GM12878 (cell line): ENCODE results near the gene XPOT. TPM values are rescaled to one million over a fixed set of nuclear protein-coding genes. Genes with fewer than 3 reads are reported as not detected.

ENCODE experiments used
- ATAC-seq: fragments of 200-7000 bp; cut with Tn5 transposase; 3 replicates; pipeline ENCODE4 v1.9.1; 2020; ENCODE audit warnings: mild to moderate bottlenecking, moderate library complexity
- BruUV-seq: library from RNA; stranded (reverse); fragments of 400-500 nt; replicated peaks from 2 replicates; lab custom pipeline; 2021; lab: Mats Ljungman, UMichigan
- CTCF ChIA-PET: fragments of 300-600 bp; sonication (Branson Sonifier 250); formaldehyde crosslinking; extraction: SDS; loops from one replicate; lab custom pipeline; 2021; ENCODE audit warnings: inconsistent platforms; lab: Yijun Ruan, JAX
- POLR2A ChIA-PET: fragments of 350-600 bp; formaldehyde crosslinking; extraction: SDS; loops from one replicate; lab custom pipeline; 2021; ENCODE audit warnings: inconsistent platforms; lab: Charles Lee
- RAD21 ChIA-PET: fragments of 300-600 bp; sonication (Branson Sonifier 250); formaldehyde crosslinking; loops from one replicate; lab custom pipeline; 2023; ENCODE audit warnings: antibody characterized with exemption; ENCODE audit not compliant: unreplicated experiment; lab: Charles Lee
- SMC1A ChIA-PET: fragments of 300-600 bp; sonication (Branson Sonifier 250); formaldehyde crosslinking; loops from one replicate; lab custom pipeline; 2023; ENCODE audit not compliant: unreplicated experiment, uncharacterized antibody; lab: Charles Lee
- DNase-seq: peaks from one replicate; pipeline ENCODE4 v3.0.0-alpha.2; 2011; ENCODE audit warnings: low read depth, low spot score
- FAIRE-seq: peaks from 3 replicates; lab custom pipeline; 2011; peaks lifted over from hg19 to GRCh38; lab: Jason Lieb, UNC
- H2AFZ ChIP-seq: 2 replicates; pipeline ENCODE4 v1.6.0; 2011; ENCODE audit warnings: low read depth, low read length, control low read depth; ENCODE audit not compliant: control insufficient read depth
- H3K27ac ChIP-seq: 2 replicates; pipeline ENCODE4 v1.5.1; 2011; ENCODE audit warnings: control low read depth; ENCODE audit not compliant: control insufficient read depth, insufficient read depth
- H3K27me3 ChIP-seq, 2 experiments: replicated peaks in 1 of 2; 2 replicates each; pipeline versions ENCODE4 v1.6.0 to v1.6.1; 2011; ENCODE audit warnings: low read length in 1 of 2; ENCODE audit not compliant: control insufficient read depth in 2 of 2, insufficient read depth in 2 of 2
- H3K36me3 ChIP-seq, 2 experiments: 2 replicates each; pipeline ENCODE4 v1.5.1; 2011; ENCODE audit warnings: low read length in 1 of 2; ENCODE audit not compliant: control insufficient read depth in 2 of 2, insufficient read depth in 2 of 2
- H3K4me1 ChIP-seq: 2 replicates; pipeline ENCODE4 v1.6.1; 2011; ENCODE audit warnings: mild to moderate bottlenecking, low read length, moderate library complexity, mixed read lengths; ENCODE audit not compliant: control insufficient read depth, insufficient read depth
- H3K4me2 ChIP-seq: 2 replicates; pipeline ENCODE4 v1.6.0; 2011; ENCODE audit warnings: control low read depth; ENCODE audit not compliant: control insufficient read depth, insufficient read depth
- H3K4me3 ChIP-seq: fragments of 200-600 bp; sonication (generic); 2 replicates; pipeline ENCODE4 v1.5.1; 2016
- H3K79me2 ChIP-seq: 2 replicates; pipeline ENCODE4 v1.6.0; 2011; ENCODE audit warnings: low read length; ENCODE audit not compliant: control insufficient read depth, insufficient read depth
- H3K9ac ChIP-seq: 2 replicates; pipeline ENCODE4 v1.8.0; 2011; ENCODE audit warnings: low read length, control low read depth, mixed read lengths; ENCODE audit not compliant: control insufficient read depth, insufficient read depth
- H3K9me3 ChIP-seq: replicated peaks from 3 replicates; pipeline ENCODE4 v1.5.1; 2011; ENCODE audit warnings: mild to moderate bottlenecking, low read length; ENCODE audit not compliant: control insufficient read depth, insufficient read depth
- H4K20me1 ChIP-seq: 2 replicates; pipeline ENCODE4 v1.6.0; 2011; ENCODE audit not compliant: control insufficient read depth, insufficient read depth
- ATF3 ChIP-seq: IDR thresholded peaks from 2 replicates; pipeline ENCODE4 v1.6.1; 2011; ENCODE audit warnings: low read depth, mild to moderate bottlenecking, low read length, moderate library complexity, borderline replicate concordance; ENCODE audit errors: extremely low read depth
- BCL11A ChIP-seq: IDR thresholded peaks from 2 replicates; pipeline ENCODE4 v1.6.1; 2011; ENCODE audit warnings: low read depth, low read length
- EZH2 ChIP-seq: IDR thresholded peaks from 2 replicates; pipeline ENCODE4 v1.6.1; 2012; ENCODE audit warnings: low read depth, mild to moderate bottlenecking, control low read depth, inconsistent platforms, low read length, borderline replicate concordance; ENCODE audit not compliant: control insufficient read depth
- PBX3 ChIP-seq: IDR thresholded peaks from 2 replicates; pipeline ENCODE4 v1.6.1; 2011; ENCODE audit warnings: mild to moderate bottlenecking, low read depth, low read length, moderate library complexity; ENCODE audit not compliant: insufficient replicate concordance
- PRDM15 ChIP-seq: fragments of 450-650 bp; formaldehyde crosslinking; IDR thresholded peaks from 2 replicates; pipeline ENCODE4 v1.4.0; 2020; ENCODE audit warnings: mild to moderate bottlenecking, moderate library complexity
- SREBF1 ChIP-seq: IDR thresholded peaks from 2 replicates; pipeline ENCODE4 v1.6.1; 2012; ENCODE audit warnings: mild to moderate bottlenecking, low read length
- SUZ12 ChIP-seq: fragments of 200-600 bp; sonication (generic); IDR thresholded peaks from one replicate; pipeline ENCODE4 v1.6.1; 2018; ENCODE audit warnings: antibody characterized with exemption, mild to moderate bottlenecking; ENCODE audit not compliant: unreplicated experiment
- TAF1 ChIP-seq: IDR thresholded peaks from 2 replicates; pipeline ENCODE4 v1.6.1; 2011; ENCODE audit warnings: mild to moderate bottlenecking, low read depth, low read length, borderline replicate concordance
- ZNF24 ChIP-seq: fragments of 450-650 bp; IDR thresholded peaks from 2 replicates; pipeline ENCODE4 v1.6.1; 2017; ENCODE audit warnings: antibody characterized with exemption, mild to moderate bottlenecking
- ZNF274 ChIP-seq: IDR thresholded peaks from one replicate; pipeline ENCODE4 v1.8.0; 2011; ENCODE audit not compliant: insufficient read length, insufficient read depth
- WGBS: methylation state at CpG from one replicate; pipeline ENCODE4 v1.1.6; 2016; ENCODE audit warnings: low lambda C conversion rate; ENCODE audit not compliant: insufficient replicate concordance, insufficient coverage; ENCODE audit errors: missing lambda C conversion rate; 5-methylcytosine and 5-hydroxymethylcytosine counted together
- in situ Hi-C: fragments of 300-500 bp; cut with MboI; formaldehyde crosslinking; loops from 9 replicates; pipeline ENCODE4 v1.14.3; 2018; ENCODE audit warnings: mixed read lengths
- intact Hi-C: fragments of 100-400 bp; cut with micrococcal nuclease; formaldehyde crosslinking; loops from one replicate; pipeline ENCODE4 v1.14.2; 2022; ENCODE audit not compliant: unreplicated experiment
- polyA plus RNA-seq, 11 experiments: library from polyadenylated mRNA; depleted of rRNA in 4 of 11; unstranded in 6 of 11; stranded (reverse) in 5 of 11; fragments of >200 nt; fragmentation: Nextera tagmentation in 4 of 11; fragmentation: Illumina TruSeq in 1 of 11; extraction: Ambion mirVana in 4 of 11; extraction: Trizol in 1 of 11; gene quantifications; 1 replicate in 1 of 11; 2 replicates in 10 of 11; pipeline versions ENCODE4 v1.2.1 to v1.2.3, GENCODE V29; 2011 to 2016; ENCODE audit warnings: inconsistent platforms in 2 of 11, missing spikeins in 2 of 11, low read depth in 1 of 11
- total RNA-seq, 4 experiments: library from RNA; depleted of rRNA in 3 of 4; stranded (reverse); fragments of >200 nt in 3 of 4; fragmentation: Illumina TruSeq in 1 of 4; extraction: Trizol in 1 of 4; gene quantifications; 2 replicates each; pipeline versions ENCODE4 v1.2.1 to v1.2.3, GENCODE V29; 2013 to 2021

Gene XPOT
- total and polyA plus RNA-seq, 10 of the 15 experiments (the other 5 are each of a cell fraction or from before 2014, with no cell fraction given), result 11.9 to 66.3 (median 54.7) TPM

GRCh38 chr12:64493513-64493912 is 89.3 kb downstream of the XPOT start:
- FAIRE-seq, result no peak
- in situ Hi-C loops, result no loop called here
- WGBS, result 90% methylated on average over 3 of the region's 3 CpGs
- H3K4me3 ChIP-seq, result no peak overlapping the region
- ATAC-seq, result no peak
- TF ChIP-seq EZH2, result no peak
- no peak for TF ChIP-seq PRDM15 (CRISPR knock-in tag)
- no peak for TF ChIP-seq TAF1
- TF ChIP-seq PBX3, result no peak
- TF ChIP-seq ATF3, result no peak
- no peak for TF ChIP-seq SUZ12
- no peak for TF ChIP-seq SREBF1
- no peak for TF ChIP-seq ZNF24
- no peak for TF ChIP-seq ZNF274
- no peak for TF ChIP-seq BCL11A
- ChIA-PET SMC1A (no interaction called here), RAD21 (no interaction called here), POLR2A (no interaction called here), CTCF (no interaction called here)
- no peaks in the 10 kb centered on the region for H3K4me1 ChIP-seq
- intact Hi-C loops, result no loop called here
- BruUV-seq, result no TSS peak
- no peaks in the 10 kb centered on the region for H4K20me1 ChIP-seq
- no peak overlapping the region for H2AFZ ChIP-seq
- no peak overlapping the region for H3K27ac ChIP-seq
- no peaks in the 10 kb centered on the region for H3K9me3 ChIP-seq
- H3K27me3 ChIP-seq, result no peaks in the 10 kb centered on the region
- H3K79me2 ChIP-seq, result no peaks in the 10 kb centered on the region
- H3K9ac ChIP-seq, result no peak overlapping the region
- no peak overlapping the region for H3K4me2 ChIP-seq
- DNase-seq, result no peak
- H3K36me3 ChIP-seq, result peaks cover 0 to 30% of the 10 kb centered on the region in 2 experiments
